Panc1 (cell line): ENCODE results near the gene MRPS9. TPM values are rescaled to one million over a fixed set of nuclear protein-coding genes. Genes with fewer than 3 reads are reported as not detected.

Experiments
- ATAC-seq: fragments of 200-7000 bp; cut with Tn5 transposase; 2 replicates; pipeline ENCODE4 v1.9.1; 2020; ENCODE audit warnings: mild to moderate bottlenecking, moderate library complexity
- BruUV-seq: library from RNA; stranded (reverse); fragments of 400-500 nt; replicated peaks from 2 replicates; lab custom pipeline; 2021; lab: Mats Ljungman, UMichigan
- CTCF ChIA-PET: fragments of 300-600 bp; sonication (Branson Sonifier 250); formaldehyde crosslinking; loops from one replicate; lab custom pipeline; 2022; ENCODE audit warnings: antibody characterized with exemption; lab: Charles Lee
- POLR2A ChIA-PET: fragments of 300-600 bp; sonication (Branson Sonifier 250); formaldehyde crosslinking; loops from one replicate; lab custom pipeline; 2022; ENCODE audit warnings: antibody characterized with exemption; lab: Charles Lee
- DNase-seq: peaks from one replicate; pipeline ENCODE4 v3.0.0-alpha.2; 2010; ENCODE audit warnings: low read depth, low spot score
- H3K27ac ChIP-seq: 2 replicates; pipeline ENCODE4 v1.5.1; 2011; ENCODE audit warnings: mild to moderate bottlenecking, low read length, inconsistent platforms
- H3K27me3 ChIP-seq: fragments of 200-500 bp; sonication (Bioruptor generic); 2 replicates; pipeline ENCODE4 v1.6.0; 2014; ENCODE audit warnings: low read length, inconsistent platforms; ENCODE audit not compliant: control insufficient read depth, insufficient read depth
- H3K36me3 ChIP-seq: fragments of 200-500 bp; sonication (Bioruptor generic); 2 replicates; pipeline ENCODE4 v1.5.1; 2014; ENCODE audit warnings: inconsistent platforms, mild to moderate bottlenecking, low read length, moderate library complexity; ENCODE audit not compliant: control insufficient read depth, insufficient read depth
- H3K4me1 ChIP-seq: 2 replicates; pipeline ENCODE4 v1.5.1; 2011; ENCODE audit warnings: inconsistent platforms, mild to moderate bottlenecking, low read length, moderate library complexity; ENCODE audit not compliant: control insufficient read depth, insufficient read depth
- H3K4me3 ChIP-seq, 2 experiments: 2 replicates each; pipeline ENCODE4 v1.5.1; 2011 to 2012; ENCODE audit warnings: low read depth in 2 of 2, low read length in 2 of 2, mild to moderate bottlenecking in 2 of 2, inconsistent platforms in 1 of 2, moderate library complexity in 1 of 2
- H3K9me3 ChIP-seq: fragments of 200-500 bp; sonication (Bioruptor generic); 2 replicates; pipeline ENCODE4 v1.5.1; 2014; ENCODE audit warnings: low read depth, mild to moderate bottlenecking, inconsistent platforms, low read length, moderate library complexity; ENCODE audit not compliant: control insufficient read depth, insufficient read depth
- POLR2AphosphoS5 ChIP-seq: IDR thresholded peaks from 2 replicates; pipeline ENCODE4 v1.6.1; 2012; ENCODE audit warnings: mild to moderate bottlenecking, low read depth, low read length, moderate library complexity
- SIN3A ChIP-seq: IDR thresholded peaks from 2 replicates; pipeline ENCODE4 v1.6.1; 2012; ENCODE audit warnings: low read depth, mild to moderate bottlenecking, low read length, moderate library complexity, borderline replicate concordance; ENCODE audit not compliant: insufficient read depth
- TCF7L2 ChIP-seq: IDR thresholded peaks from 2 replicates; pipeline ENCODE4 v1.6.1; 2011; ENCODE audit warnings: mild to moderate bottlenecking, low read depth, low read length, inconsistent platforms
- in situ Hi-C: cut with HindIII; loops from 2 replicates; pipeline ENCODE4 v1.10.0; 2016; ENCODE audit warnings: low sequenced_read_pairs, low pct_unique_long_range_greater_than_20kb
- intact Hi-C: fragments of 100-400 bp; cut with micrococcal nuclease; formaldehyde crosslinking; loops from one replicate; pipeline ENCODE4 v1.10.0; 2022; ENCODE audit not compliant: unreplicated experiment
- total RNA-seq: library from RNA; stranded (reverse); gene quantifications from one replicate; pipeline ENCODE4 v1.2.1, GENCODE V29; 2021; ENCODE audit not compliant: unreplicated experiment
- TF ChIP-seq, protein P1 (sequence below): fragments of 450-650 bp; IDR thresholded peaks from 2 replicates; pipeline ENCODE4 v1.5.1; 2017; ENCODE audit warnings: mild to moderate bottlenecking
- TF ChIP-seq, protein P2 (sequence below), 2 experiments: IDR thresholded peaks; 2 replicates each; pipeline ENCODE4 v1.6.1; 2011 to 2012; ENCODE audit warnings: low read depth in 2 of 2, control low read depth in 1 of 2, low read length in 1 of 2, mild to moderate bottlenecking in 1 of 2, moderate library complexity in 1 of 2; ENCODE audit not compliant: insufficient read depth in 1 of 2

Gene MRPS9
- total RNA-seq, 1 experiment from 2014 or later = 27.4 TPM

DNA sequence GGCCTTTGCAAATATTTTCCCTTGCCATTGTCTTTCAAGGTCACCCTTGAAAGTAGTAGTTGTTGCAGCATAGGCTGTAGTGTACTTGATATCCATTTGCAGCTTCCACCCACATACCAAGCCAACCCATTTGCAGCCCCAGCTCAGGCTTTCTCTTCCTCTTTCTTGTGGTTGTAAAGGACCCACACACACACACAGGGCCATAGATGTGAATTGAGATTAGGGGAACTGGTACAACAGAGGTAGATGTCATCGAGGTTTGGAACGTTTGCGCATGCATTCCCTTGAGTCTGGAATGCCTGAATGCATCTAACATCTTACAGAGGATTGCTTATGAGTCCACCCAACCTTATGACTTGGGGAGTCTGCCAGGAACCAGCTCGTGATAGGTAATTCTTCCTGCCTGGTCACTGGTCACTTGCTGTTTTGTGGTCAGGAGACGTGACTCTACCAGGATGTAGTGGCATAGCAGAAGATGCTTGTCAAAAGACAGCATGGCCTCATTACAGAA lies 91.9 kb downstream of the MRPS9 start:
- CTCF ChIA-PET = no interaction called here
- POLR2A ChIA-PET = no interaction called here
- in situ Hi-C loops = no loop called here

DNA sequence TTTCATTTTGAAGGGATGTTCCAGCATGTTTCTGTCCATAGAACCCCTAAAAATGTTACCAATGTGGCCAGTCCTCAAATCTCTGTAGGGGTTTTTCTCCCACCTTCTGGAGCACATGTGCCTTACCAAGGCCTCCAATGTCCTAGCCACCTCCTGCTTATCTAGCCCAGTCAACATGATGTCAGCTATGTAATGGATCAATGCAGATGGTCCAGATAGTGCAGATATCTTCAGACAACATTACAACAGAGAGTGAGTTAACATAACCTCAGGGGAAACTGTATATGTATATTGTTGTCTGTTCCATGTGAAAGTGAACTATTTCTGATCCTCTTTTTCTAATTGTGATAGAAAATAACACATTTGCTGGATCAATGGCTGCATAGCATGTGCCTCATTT lies 92.7 kb downstream of the MRPS9 start:
- H3K4me3 ChIP-seq = no peak overlapping the region
- TF ChIP-seq POLR2AphosphoS5 (no peak), TCF7L2 (no peak), SIN3A (no peak)
- TF ChIP-seq, protein P1, sequence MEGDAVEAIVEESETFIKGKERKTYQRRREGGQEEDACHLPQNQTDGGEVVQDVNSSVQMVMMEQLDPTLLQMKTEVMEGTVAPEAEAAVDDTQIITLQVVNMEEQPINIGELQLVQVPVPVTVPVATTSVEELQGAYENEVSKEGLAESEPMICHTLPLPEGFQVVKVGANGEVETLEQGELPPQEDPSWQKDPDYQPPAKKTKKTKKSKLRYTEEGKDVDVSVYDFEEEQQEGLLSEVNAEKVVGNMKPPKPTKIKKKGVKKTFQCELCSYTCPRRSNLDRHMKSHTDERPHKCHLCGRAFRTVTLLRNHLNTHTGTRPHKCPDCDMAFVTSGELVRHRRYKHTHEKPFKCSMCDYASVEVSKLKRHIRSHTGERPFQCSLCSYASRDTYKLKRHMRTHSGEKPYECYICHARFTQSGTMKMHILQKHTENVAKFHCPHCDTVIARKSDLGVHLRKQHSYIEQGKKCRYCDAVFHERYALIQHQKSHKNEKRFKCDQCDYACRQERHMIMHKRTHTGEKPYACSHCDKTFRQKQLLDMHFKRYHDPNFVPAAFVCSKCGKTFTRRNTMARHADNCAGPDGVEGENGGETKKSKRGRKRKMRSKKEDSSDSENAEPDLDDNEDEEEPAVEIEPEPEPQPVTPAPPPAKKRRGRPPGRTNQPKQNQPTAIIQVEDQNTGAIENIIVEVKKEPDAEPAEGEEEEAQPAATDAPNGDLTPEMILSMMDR = no peak
- TF ChIP-seq, protein P2, sequence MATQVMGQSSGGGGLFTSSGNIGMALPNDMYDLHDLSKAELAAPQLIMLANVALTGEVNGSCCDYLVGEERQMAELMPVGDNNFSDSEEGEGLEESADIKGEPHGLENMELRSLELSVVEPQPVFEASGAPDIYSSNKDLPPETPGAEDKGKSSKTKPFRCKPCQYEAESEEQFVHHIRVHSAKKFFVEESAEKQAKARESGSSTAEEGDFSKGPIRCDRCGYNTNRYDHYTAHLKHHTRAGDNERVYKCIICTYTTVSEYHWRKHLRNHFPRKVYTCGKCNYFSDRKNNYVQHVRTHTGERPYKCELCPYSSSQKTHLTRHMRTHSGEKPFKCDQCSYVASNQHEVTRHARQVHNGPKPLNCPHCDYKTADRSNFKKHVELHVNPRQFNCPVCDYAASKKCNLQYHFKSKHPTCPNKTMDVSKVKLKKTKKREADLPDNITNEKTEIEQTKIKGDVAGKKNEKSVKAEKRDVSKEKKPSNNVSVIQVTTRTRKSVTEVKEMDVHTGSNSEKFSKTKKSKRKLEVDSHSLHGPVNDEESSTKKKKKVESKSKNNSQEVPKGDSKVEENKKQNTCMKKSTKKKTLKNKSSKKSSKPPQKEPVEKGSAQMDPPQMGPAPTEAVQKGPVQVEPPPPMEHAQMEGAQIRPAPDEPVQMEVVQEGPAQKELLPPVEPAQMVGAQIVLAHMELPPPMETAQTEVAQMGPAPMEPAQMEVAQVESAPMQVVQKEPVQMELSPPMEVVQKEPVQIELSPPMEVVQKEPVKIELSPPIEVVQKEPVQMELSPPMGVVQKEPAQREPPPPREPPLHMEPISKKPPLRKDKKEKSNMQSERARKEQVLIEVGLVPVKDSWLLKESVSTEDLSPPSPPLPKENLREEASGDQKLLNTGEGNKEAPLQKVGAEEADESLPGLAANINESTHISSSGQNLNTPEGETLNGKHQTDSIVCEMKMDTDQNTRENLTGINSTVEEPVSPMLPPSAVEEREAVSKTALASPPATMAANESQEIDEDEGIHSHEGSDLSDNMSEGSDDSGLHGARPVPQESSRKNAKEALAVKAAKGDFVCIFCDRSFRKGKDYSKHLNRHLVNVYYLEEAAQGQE (IDR thresholded peaks at IDR 0.05; ENCODE audit: insufficient read depth in 1 of 2, low read depth in 2 of 2, low read length in 1 of 2) = no peak
- intact Hi-C loops (no loop called here), in situ Hi-C loops (no loop called here)
- ChIA-PET POLR2A (no interaction called here), CTCF (no interaction called here)
- ATAC-seq = no peak
- BruUV-seq = no TSS peak
- H3K4me1 ChIP-seq = no peaks in the 10 kb centered on the region
- DNase-seq = no peak
- no peak overlapping the region for H3K27ac ChIP-seq
- no peaks in the 10 kb centered on the region for H3K9me3 ChIP-seq
- H3K36me3 ChIP-seq = no peaks in the 10 kb centered on the region
- 0 out of 2 replicates have a peak, but pooled peaks cover 5% of the 10 kb centered on the region for H3K27me3 ChIP-seq

More for the DNA sequence above, 91.9 kb downstream of the MRPS9 start:
- Histone ChIP-seq H3K4me1 (no peaks in the 10 kb centered on the region), H3K4me3 (no peak overlapping the region), H3K27ac (no peak overlapping the region), H3K27me3 (0 out of 2 replicates have a peak, but pooled peaks cover 5% of the 10 kb centered on the region), H3K36me3 (no peaks in the 10 kb centered on the region), H3K9me3 (no peaks in the 10 kb centered on the region)
- intact Hi-C loops = no loop called here
- ATAC-seq (no peak), DNase-seq (no peak)
- BruUV-seq = no TSS peak
- TF ChIP-seq TCF7L2 (no peak), SIN3A (no peak), POLR2AphosphoS5 (no peak)
- TF ChIP-seq, protein P2 (IDR thresholded peaks at IDR 0.05; ENCODE audit: insufficient read depth in 1 of 2, low read depth in 2 of 2, low read length in 1 of 2) = no peak
- TF ChIP-seq, protein P1 = no peak
